ENCODE data around the gene EXPH5. TPM values are rescaled to one million over a fixed set of nuclear protein-coding genes. Genes with fewer than 3 reads are reported as not detected.

EXPH5 gene
- total RNA-seq, 1 donor: 3.8 TPM

DNA sequence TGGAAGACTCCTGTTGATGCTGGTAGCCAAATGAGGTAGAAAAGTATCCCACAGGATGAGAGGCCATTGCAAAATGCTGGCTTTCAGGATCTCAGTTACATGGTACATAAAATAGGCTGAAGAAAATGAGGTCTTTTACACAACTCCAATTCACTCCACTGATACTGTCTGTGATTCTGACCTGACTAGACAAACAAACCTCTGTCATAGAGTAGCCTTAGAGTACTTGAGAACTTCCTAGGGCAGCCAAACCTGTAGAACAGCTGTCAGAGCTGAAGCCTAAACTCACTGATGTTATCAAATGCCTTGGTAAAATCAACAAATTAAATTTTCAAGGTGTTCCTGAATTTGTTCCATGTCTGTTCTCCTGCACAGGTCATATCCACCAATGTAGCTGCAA lies 69.1 kb downstream of the EXPH5 start:
- Histone ChIP-seq H3K4me3 (ENCODE audit: low read length) (no peak overlapping the region), H3K9me3 (ENCODE audit: low read depth, low read length) (no peaks in the 10 kb centered on the region), H3K4me1 (ENCODE audit: insufficient read depth, low read length) (no peaks in the 10 kb centered on the region), H3K27me3 (ENCODE audit: insufficient read depth, low read length) (no peaks in the 10 kb centered on the region)

GRCh38 chr11:108522318-108522717 lies 71.2 kb downstream of the EXPH5 start:
- Histone ChIP-seq H3K9me3 (ENCODE audit: low read depth, low read length) (no peaks in the 10 kb centered on the region), H3K27me3 (ENCODE audit: insufficient read depth, low read length) (no peaks in the 10 kb centered on the region), H3K4me1 (ENCODE audit: insufficient read depth, low read length) (no peaks in the 10 kb centered on the region), H3K4me3 (ENCODE audit: low read length) (no peak overlapping the region)

GRCh38 chr11:108518581-108518980 lies 75.0 kb downstream of the EXPH5 start:
- Histone ChIP-seq H3K9me3 (ENCODE audit: low read depth, low read length) (no peaks in the 10 kb centered on the region), H3K27me3 (ENCODE audit: insufficient read depth, low read length) (no peaks in the 10 kb centered on the region), H3K4me3 (ENCODE audit: low read length) (no peak overlapping the region), H3K4me1 (ENCODE audit: insufficient read depth, low read length) (no peaks in the 10 kb centered on the region)

DNA sequence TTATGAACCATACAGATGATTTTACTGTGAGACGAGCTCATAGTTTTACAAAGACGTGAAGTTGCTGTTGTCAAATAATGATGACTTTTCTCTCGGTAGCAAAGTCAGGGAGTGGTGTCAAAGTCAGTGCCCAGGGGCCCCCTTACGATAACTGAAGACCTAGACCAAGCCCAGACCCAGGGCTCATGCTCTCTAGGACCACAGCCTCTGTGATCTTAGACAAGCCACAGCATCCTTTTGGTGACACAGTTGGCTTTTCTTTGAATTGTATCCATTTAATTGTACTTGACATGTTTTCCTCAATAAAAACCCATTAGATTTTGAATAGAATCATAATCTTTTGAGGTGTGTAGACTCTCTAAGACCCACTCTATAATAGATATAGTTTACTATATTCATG lies 77.4 kb downstream of the EXPH5 start:
- no peaks in the 10 kb centered on the region for H3K9me3 ChIP-seq (ENCODE audit: low read depth, low read length)
- H3K27me3 ChIP-seq (ENCODE audit: insufficient read depth, low read length): no peaks in the 10 kb centered on the region
- no peaks in the 10 kb centered on the region for H3K4me1 ChIP-seq (ENCODE audit: insufficient read depth, low read length)
- no peak overlapping the region for H3K4me3 ChIP-seq (ENCODE audit: low read length)

GRCh38 chr11:108512708-108513107 lies 80.9 kb downstream of the EXPH5 start:
- H3K9me3 ChIP-seq (ENCODE audit: low read depth, low read length): no peaks in the 10 kb centered on the region
- H3K4me1 ChIP-seq (ENCODE audit: insufficient read depth, low read length): no peaks in the 10 kb centered on the region

GRCh38 chr11:108511851-108512474 lies 81.6 kb downstream of the EXPH5 start:
- Histone ChIP-seq H3K4me1 (ENCODE audit: insufficient read depth, low read length) (no peaks in the 10 kb centered on the region), H3K27me3 (ENCODE audit: insufficient read depth, low read length) (no peaks in the 10 kb centered on the region), H3K4me3 (ENCODE audit: low read length) (no peak overlapping the region), H3K9me3 (ENCODE audit: low read depth, low read length) (no peaks in the 10 kb centered on the region)

More at GRCh38 chr11:108512708-108513107, 80.9 kb downstream of the EXPH5 start:
- H3K27me3 ChIP-seq (ENCODE audit: insufficient read depth, low read length): no peaks in the 10 kb centered on the region
- H3K4me3 ChIP-seq (ENCODE audit: low read length): no peak overlapping the region

DNA sequence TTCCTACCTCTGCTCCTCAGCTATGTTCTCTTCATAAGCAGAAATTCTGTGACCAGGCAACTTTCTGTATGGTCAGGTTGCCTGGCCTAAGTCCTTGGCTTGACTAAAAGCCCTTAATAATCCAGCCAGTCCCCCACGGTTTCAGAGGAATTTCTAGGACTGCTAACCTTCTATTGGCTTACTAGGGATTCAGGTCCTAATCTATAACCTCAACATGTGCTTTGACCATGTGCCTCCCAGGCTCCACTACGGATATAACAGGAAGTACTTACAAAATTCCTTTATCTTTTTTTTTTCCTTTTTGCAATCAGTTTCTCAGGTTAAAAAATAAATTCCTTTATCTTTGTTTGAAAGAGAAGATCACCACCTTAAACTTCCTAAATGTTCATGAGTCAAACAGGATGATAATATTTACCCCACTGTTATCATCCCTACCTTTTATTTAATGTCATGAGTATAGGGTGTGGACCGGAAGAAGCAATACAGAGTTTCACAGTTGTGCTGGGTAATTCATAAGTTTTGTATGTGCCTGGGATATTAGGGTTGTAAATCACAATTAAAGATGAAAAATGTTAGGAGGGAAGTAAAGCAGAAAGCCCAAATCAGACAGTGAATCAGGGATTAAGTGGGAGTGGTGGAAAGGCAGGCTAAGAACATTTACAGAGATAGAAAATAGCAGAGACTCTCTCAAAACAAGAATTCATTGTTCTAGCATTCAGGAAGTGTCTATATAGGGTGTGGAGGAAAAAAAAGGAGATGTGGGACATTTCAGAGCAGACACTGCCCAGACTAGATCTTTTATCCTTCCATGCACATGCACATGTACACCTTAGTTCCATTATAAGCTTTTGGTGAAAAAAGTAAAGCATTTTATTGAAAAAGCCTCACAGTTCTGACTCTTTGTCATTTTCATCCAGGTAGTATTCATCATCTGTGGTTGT lies 84.6 kb downstream of the EXPH5 start:
- H3K9me3 ChIP-seq (ENCODE audit: low read depth, low read length): no peaks in the 10 kb centered on the region
- H3K4me3 ChIP-seq (ENCODE audit: low read length): no peak overlapping the region
- no peaks in the 10 kb centered on the region for H3K27me3 ChIP-seq (ENCODE audit: insufficient read depth, low read length)
- no peaks in the 10 kb centered on the region for H3K4me1 ChIP-seq (ENCODE audit: insufficient read depth, low read length)

GRCh38 chr11:108501396-108501795 lies 92.2 kb downstream of the EXPH5 start:
- peaks cover 16% of the 10 kb centered on the region for H3K4me1 ChIP-seq (ENCODE audit: insufficient read depth, low read length)
- no peak overlapping the region for H3K4me3 ChIP-seq (ENCODE audit: low read length)
- no peaks in the 10 kb centered on the region for H3K27me3 ChIP-seq (ENCODE audit: insufficient read depth, low read length)
- H3K9me3 ChIP-seq (ENCODE audit: low read depth, low read length): no peaks in the 10 kb centered on the region

DNA sequence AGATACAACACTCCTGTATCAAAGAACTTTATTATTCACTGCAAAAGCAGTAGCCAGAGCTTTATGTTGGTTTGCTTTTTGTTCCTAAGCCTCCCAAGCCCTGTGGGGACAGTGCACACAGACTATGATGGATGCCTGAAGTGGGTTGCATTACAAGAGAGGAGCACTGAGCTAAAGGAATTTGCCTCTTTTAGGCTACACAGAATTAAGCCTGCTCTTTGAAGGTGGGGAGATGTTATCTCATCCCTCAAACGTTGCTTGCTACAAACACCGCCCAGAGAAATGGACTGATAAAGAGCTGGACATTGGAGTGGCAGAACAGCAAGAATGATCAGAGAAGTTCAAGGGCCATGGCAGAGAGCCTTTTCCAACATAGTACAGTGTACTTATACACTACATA lies 92.8 kb downstream of the EXPH5 start:
- Histone ChIP-seq H3K4me1 (ENCODE audit: insufficient read depth, low read length) (peaks cover 16% of the 10 kb centered on the region), H3K9me3 (ENCODE audit: low read depth, low read length) (no peaks in the 10 kb centered on the region), H3K27me3 (ENCODE audit: insufficient read depth, low read length) (no peaks in the 10 kb centered on the region)

GRCh38 chr11:108500169-108500568 lies 93.4 kb downstream of the EXPH5 start:
- no peaks in the 10 kb centered on the region for H3K27me3 ChIP-seq (ENCODE audit: insufficient read depth, low read length)
- H3K4me3 ChIP-seq (ENCODE audit: low read length): no peak overlapping the region
- H3K9me3 ChIP-seq (ENCODE audit: low read depth, low read length): no peaks in the 10 kb centered on the region

More for the DNA sequence above, 92.8 kb downstream of the EXPH5 start:
- no peak overlapping the region for H3K4me3 ChIP-seq (ENCODE audit: low read length)

GRCh38 chr11:108498816-108499408 lies 94.7 kb downstream of the EXPH5 start:
- Histone ChIP-seq H3K27me3 (ENCODE audit: insufficient read depth, low read length) (no peaks in the 10 kb centered on the region), H3K4me3 (ENCODE audit: low read length) (peak overlapping the region; percentile 68), H3K4me1 (ENCODE audit: insufficient read depth, low read length) (peaks cover 16% of the 10 kb centered on the region), H3K9me3 (ENCODE audit: low read depth, low read length) (no peaks in the 10 kb centered on the region)

More at GRCh38 chr11:108500169-108500568, 93.4 kb downstream of the EXPH5 start:
- H3K4me1 ChIP-seq (ENCODE audit: insufficient read depth, low read length): peaks cover 16% of the 10 kb centered on the region

GRCh38 chr11:108498046-108498815 lies 95.3 kb downstream of the EXPH5 start, which contains the start of gene POGLUT3:
POGLUT3 (minus strand) TSS chr11:108498384; CDS start chr11:108498366, 18 bp downstream.
- peak within 1 kb of the TSS; percentile 68 for H3K4me3 ChIP-seq (ENCODE audit: low read length)

DNA sequence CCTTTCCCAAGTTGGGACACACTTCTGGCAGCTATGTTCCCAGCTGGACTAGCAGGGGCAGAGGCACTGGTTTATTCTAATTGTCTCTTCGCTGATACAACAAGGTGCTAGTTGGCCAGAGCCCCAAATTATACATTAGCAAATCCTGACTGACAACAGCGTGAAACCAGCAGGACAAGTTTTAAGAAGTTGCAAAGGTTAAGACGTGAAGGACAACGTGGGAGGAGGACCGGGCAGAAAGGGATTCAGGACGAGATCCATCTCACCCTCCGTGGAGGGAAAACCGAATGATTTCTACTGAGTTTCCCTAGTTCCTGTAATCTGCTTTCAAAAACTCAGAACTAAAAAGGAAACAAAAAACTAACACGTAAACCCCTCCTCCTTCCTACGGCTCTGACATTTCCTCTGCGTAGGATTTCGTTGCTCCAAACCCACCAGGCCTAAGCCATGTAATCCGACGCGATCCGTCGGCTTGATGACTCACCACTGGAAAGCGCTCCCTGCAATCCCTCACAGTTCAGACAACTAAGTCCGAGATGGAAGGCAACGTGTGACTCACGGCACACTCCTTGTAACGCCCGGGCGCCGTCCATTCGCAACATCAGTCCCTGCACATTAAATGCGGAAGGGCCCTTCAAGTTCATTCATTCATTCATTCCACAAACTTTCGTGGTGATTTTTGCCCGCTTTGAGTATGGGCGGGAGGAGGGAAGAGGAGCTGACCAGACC lies 96.1 kb downstream of the EXPH5 start:
- Histone ChIP-seq H3K9me3 (ENCODE audit: low read depth, low read length) (no peaks in the 10 kb centered on the region), H3K27me3 (ENCODE audit: insufficient read depth, low read length) (no peaks in the 10 kb centered on the region), H3K4me1 (ENCODE audit: insufficient read depth, low read length) (peaks cover 16% of the 10 kb centered on the region), H3K4me3 (ENCODE audit: low read length) (peak overlapping the region; percentile 68)

More at GRCh38 chr11:108498046-108498815, 95.3 kb downstream of the EXPH5 start, which contains the start of gene POGLUT3:
- no peaks in the 10 kb centered on the region for H3K9me3 ChIP-seq (ENCODE audit: low read depth, low read length)
- no peaks in the 10 kb centered on the region for H3K27me3 ChIP-seq (ENCODE audit: insufficient read depth, low read length)
- H3K4me1 ChIP-seq (ENCODE audit: insufficient read depth, low read length): peaks cover 16% of the 10 kb centered on the region

All from mononuclear cell (primary cell).